Measurements from ENCODE around the gene PFKFB2.

Gene PFKFB2

GRCh38 chr1:207050480-207051190, 2.4 kb upstream of the PFKFB2 start (continued):
- TF ChIP-seq PRDM10 (tag by site-specific recombination; IDR thresholded peaks at IDR 0.05) (peak; percentile 75), GLI2 (tag by site-specific recombination; IDR thresholded peaks at IDR 0.05; ENCODE audit: borderline replicate concordance, low read depth) (no peak), ZNF19 (tag by site-specific recombination; IDR thresholded peaks at IDR 0.05; ENCODE audit: low read depth) (no peak), ZBTB11 (tag by site-specific recombination; conservative IDR thresholded peaks at IDR 0.05; ENCODE audit: low read depth) (peak; percentile 58), KLF7 (tag by site-specific recombination; IDR thresholded peaks at IDR 0.05; ENCODE audit: borderline replicate concordance) (no peak), GLIS2 (tag by site-specific recombination; IDR thresholded peaks at IDR 0.05) (peak; percentile 81), ZFP37 (tag by site-specific recombination; IDR thresholded peaks at IDR 0.05) (peak; percentile 68; the same call in 1 of the 2 replicates), SETDB1 (IDR thresholded peaks at IDR 0.05; ENCODE audit: insufficient read length, low read length) (no peak), YY1 (tag by site-specific recombination; IDR thresholded peaks at IDR 0.05) (peak; percentile 91), ZSCAN4 (tag by site-specific recombination; IDR thresholded peaks at IDR 0.05) (no peak), ZNF488 (tag by site-specific recombination; IDR thresholded peaks at IDR 0.05) (no peak), ELK4 (IDR thresholded peaks at IDR 0.05; ENCODE audit: borderline replicate concordance, low read depth, low read length) (no peak), ZNF645 (tag by site-specific recombination; IDR thresholded peaks at IDR 0.05) (no peak), ZNF16 (tag by site-specific recombination; IDR thresholded peaks at IDR 0.05; ENCODE audit: low read depth) (no peak), ZNF266 (tag by site-specific recombination; IDR thresholded peaks at IDR 0.05; ENCODE audit: low read depth) (no peak), ZNF398 (tag by site-specific recombination; IDR thresholded peaks at IDR 0.05) (0 out of 2 replicates have a peak, but pooled peaks have one; percentile 1), ZNF76 (tag by site-specific recombination; IDR thresholded peaks at IDR 0.05; ENCODE audit: borderline replicate concordance, low read depth) (peak; percentile 71; the same call in 1 of the 2 replicates), ZNF501 (tag by site-specific recombination; IDR thresholded peaks at IDR 0.05) (peak; percentile 78), ZNF530 (tag by site-specific recombination; IDR thresholded peaks at IDR 0.05; ENCODE audit: low read depth) (no peak), ZNF791 (tag by site-specific recombination; IDR thresholded peaks at IDR 0.05) (no peak), PRDM6 (tag by site-specific recombination; IDR thresholded peaks at IDR 0.05) (no peak), ZNF37A (tag by site-specific recombination; IDR thresholded peaks at IDR 0.05) (no peak), ZNF174 (tag by site-specific recombination; IDR thresholded peaks at IDR 0.05) (no peak)

All from HEK293 (cell line).